OCI-LY7 (cell line): Measurements from ENCODE around the gene MAP3K2.

Experiments
- EZH2phosphoT487 ChIP-seq: fragments of 200-600 bp; sonication (generic); IDR thresholded peaks from 2 replicates; pipeline ENCODE4 v1.6.1; 2018; ENCODE audit warnings: low read depth, borderline replicate concordance, mild to moderate bottlenecking, mixed run types, antibody characterized with exemption, low read length, moderate library complexity, mixed read lengths
- TF ChIP-seq, protein P1 (sequence below): fragments of 200-600 bp; sonication (generic); conservative IDR thresholded peaks from 2 replicates; pipeline ENCODE4 v1.5.1; 2014; ENCODE audit warnings: mild to moderate bottlenecking, antibody characterized with exemption, low read length, moderate library complexity, mixed read lengths

DNA sequence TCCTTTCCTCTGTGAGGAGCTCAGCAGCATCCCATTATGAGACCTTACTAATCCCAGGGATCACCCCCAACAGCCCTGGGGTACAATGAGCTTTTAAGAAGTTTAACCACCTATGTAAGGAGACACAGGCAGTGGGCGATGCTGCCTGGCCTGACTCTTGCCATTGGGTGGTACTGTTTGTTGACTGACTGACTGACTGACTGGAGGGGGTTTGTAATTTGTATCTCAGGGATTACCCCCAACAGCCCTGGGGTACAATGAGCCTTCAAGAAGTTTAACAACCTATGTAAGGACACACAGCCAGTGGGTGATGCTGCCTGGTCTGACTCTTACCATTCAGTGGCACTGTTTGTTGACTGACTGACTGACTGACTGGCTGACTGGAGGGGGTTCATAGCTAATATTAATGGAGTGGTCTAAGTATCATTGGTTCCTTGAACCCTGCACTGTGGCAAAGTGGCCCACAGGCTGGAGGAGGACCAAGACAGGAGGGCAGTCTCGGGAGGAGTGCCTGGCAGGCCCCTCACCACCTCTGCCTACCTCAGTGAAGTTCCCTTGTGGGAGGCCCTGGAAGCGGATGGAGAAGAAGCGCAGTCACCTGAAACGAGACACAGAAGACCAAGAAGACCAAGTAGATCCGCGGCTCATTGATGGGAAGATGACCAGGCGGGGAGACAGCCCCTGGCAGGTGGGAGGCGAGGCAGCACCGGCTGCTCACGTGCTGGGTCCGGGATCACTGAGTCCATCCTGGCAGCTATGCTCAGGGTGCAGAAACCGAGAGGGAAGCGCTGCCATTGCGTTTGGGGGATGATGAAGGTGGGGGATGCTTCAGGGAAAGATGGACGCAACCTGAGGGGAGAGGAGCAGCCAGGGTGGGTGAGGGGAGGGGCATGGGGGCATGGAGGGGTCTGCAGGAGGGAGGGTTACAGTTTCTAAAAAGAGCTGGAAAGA lies 38.0 kb upstream of the MAP3K2 start:
- TF ChIP-seq, protein P1, sequence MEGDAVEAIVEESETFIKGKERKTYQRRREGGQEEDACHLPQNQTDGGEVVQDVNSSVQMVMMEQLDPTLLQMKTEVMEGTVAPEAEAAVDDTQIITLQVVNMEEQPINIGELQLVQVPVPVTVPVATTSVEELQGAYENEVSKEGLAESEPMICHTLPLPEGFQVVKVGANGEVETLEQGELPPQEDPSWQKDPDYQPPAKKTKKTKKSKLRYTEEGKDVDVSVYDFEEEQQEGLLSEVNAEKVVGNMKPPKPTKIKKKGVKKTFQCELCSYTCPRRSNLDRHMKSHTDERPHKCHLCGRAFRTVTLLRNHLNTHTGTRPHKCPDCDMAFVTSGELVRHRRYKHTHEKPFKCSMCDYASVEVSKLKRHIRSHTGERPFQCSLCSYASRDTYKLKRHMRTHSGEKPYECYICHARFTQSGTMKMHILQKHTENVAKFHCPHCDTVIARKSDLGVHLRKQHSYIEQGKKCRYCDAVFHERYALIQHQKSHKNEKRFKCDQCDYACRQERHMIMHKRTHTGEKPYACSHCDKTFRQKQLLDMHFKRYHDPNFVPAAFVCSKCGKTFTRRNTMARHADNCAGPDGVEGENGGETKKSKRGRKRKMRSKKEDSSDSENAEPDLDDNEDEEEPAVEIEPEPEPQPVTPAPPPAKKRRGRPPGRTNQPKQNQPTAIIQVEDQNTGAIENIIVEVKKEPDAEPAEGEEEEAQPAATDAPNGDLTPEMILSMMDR, result no peak
- no peak for TF ChIP-seq EZH2phosphoT487
